ENCODE data around the gene NFIC. TPM values are rescaled to one million over a fixed set of nuclear protein-coding genes. Genes with fewer than 3 reads are reported as not detected.

Gene NFIC
- total RNA-seq, 1 donor from 2014 or later, result 1.1 TPM

DNA sequence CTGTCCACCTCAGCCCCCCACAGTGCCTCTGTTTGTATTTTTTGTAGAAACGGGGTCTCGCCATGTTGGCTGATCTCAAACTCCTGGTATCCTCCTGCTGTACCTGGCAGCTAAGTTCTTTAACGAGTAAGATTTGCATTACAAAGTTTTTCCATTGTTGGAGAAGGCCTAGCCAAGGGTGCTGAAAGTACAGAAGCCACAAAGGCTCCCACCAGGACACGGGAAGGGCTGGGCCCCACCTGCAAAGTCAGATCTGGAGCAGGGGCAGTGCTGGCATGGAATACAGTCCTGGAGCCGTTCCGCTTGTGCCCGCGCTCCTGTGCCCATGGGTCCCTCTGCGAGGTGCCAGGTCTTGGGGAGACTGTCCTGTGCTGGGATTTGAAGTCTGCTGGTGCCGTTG is 151.9 kb downstream of the NFIC start:
- Histone ChIP-seq H3K4me2 (no peak overlapping the region), H4K20me1 (ENCODE audit: low read depth) (peaks cover 100% of the 10 kb centered on the region), H3K36me3 (no peaks in the 10 kb centered on the region)

GRCh38 chr19:3518659-3519058 is 152.3 kb downstream of the NFIC start:
- H3K4me3 Mint-ChIP-seq, result no peak overlapping the region

More for the DNA sequence above, 151.9 kb downstream of the NFIC start:
- Histone ChIP-seq H3K4me3 (no peak overlapping the region), H3F3A (ENCODE audit: low read depth) (no peaks in the 10 kb centered on the region), H3K27me3 (no peaks in the 10 kb centered on the region), H3K79me2 (ENCODE audit: low read depth) (peaks cover 81% of the 10 kb centered on the region), H3K9ac (no peak overlapping the region), H2AFZ (replicated peaks) (no peak overlapping the region), H3K4me1 (peaks cover 4% of the 10 kb centered on the region), H3K27ac (no peak overlapping the region), H3K9me3 (ENCODE audit: low read depth) (no peaks in the 10 kb centered on the region)
- H3K27ac Mint-ChIP-seq, result no peak overlapping the region
- no peaks in the 10 kb centered on the region for H3K27me3 Mint-ChIP-seq (ENCODE audit: insufficient read depth, low read depth)
- H3K36me3 Mint-ChIP-seq, result peaks cover 6% of the 10 kb centered on the region
- peaks cover 13% of the 10 kb centered on the region for H3K4me1 Mint-ChIP-seq
- TF ChIP-seq EZH2phosphoT487 (IDR thresholded peaks at IDR 0.05) (no peak), EZH2 (IDR thresholded peaks at IDR 0.05) (no peak)
- TF ChIP-seq, protein P1, sequence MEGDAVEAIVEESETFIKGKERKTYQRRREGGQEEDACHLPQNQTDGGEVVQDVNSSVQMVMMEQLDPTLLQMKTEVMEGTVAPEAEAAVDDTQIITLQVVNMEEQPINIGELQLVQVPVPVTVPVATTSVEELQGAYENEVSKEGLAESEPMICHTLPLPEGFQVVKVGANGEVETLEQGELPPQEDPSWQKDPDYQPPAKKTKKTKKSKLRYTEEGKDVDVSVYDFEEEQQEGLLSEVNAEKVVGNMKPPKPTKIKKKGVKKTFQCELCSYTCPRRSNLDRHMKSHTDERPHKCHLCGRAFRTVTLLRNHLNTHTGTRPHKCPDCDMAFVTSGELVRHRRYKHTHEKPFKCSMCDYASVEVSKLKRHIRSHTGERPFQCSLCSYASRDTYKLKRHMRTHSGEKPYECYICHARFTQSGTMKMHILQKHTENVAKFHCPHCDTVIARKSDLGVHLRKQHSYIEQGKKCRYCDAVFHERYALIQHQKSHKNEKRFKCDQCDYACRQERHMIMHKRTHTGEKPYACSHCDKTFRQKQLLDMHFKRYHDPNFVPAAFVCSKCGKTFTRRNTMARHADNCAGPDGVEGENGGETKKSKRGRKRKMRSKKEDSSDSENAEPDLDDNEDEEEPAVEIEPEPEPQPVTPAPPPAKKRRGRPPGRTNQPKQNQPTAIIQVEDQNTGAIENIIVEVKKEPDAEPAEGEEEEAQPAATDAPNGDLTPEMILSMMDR (IDR thresholded peaks at IDR 0.05), result no peak
- no peak for DNase-seq (ENCODE audit: low spot score)
- no peak overlapping the region for H3K4me3 Mint-ChIP-seq
- H3K9me3 Mint-ChIP-seq, result no peaks in the 10 kb centered on the region

More at GRCh38 chr19:3518659-3519058, 152.3 kb downstream of the NFIC start:
- no peak for DNase-seq (ENCODE audit: low spot score)
- Histone ChIP-seq H3K27ac (no peak overlapping the region), H3K4me2 (no peak overlapping the region), H3K27me3 (no peaks in the 10 kb centered on the region), H3K4me1 (peaks cover 4% of the 10 kb centered on the region), H3K79me2 (ENCODE audit: low read depth) (peaks cover 77% of the 10 kb centered on the region), H4K20me1 (ENCODE audit: low read depth) (peaks cover 100% of the 10 kb centered on the region), H3K4me3 (no peak overlapping the region), H3K36me3 (no peaks in the 10 kb centered on the region), H2AFZ (replicated peaks) (no peak overlapping the region), H3K9me3 (ENCODE audit: low read depth) (no peaks in the 10 kb centered on the region), H3F3A (ENCODE audit: low read depth) (no peaks in the 10 kb centered on the region), H3K9ac (no peak overlapping the region)
- TF ChIP-seq, protein P1 (IDR thresholded peaks at IDR 0.05), result no peak
- TF ChIP-seq EZH2phosphoT487 (IDR thresholded peaks at IDR 0.05), result no peak
- peaks cover 12% of the 10 kb centered on the region for H3K4me1 Mint-ChIP-seq
- no peak overlapping the region for H3K27ac Mint-ChIP-seq
- H3K36me3 Mint-ChIP-seq, result peaks cover 6% of the 10 kb centered on the region
- H3K9me3 Mint-ChIP-seq, result no peaks in the 10 kb centered on the region
- H3K27me3 Mint-ChIP-seq (ENCODE audit: insufficient read depth, low read depth), result no peaks in the 10 kb centered on the region

Small RNA genes within 50 kb of the gene (small RNA-seq; reads per million reads assigned to genes)
- gene AC005514.1, result not detected

Other genes starting within 250 kb of the NFIC start
- not detected in 2 replicates for gene GNA15, start 230.6 kb upstream of the NFIC start, total RNA-seq (ENCODE audit: low replicate concordance)
- not detected in 2 replicates for gene S1PR4, start 187.8 kb upstream of the NFIC start, total RNA-seq (ENCODE audit: low replicate concordance)
- gene NCLN, start 180.7 kb upstream of the NFIC start, total RNA-seq (ENCODE audit: low replicate concordance), result 12.2 and 50.8 TPM in 2 replicates
- gene CELF5, start 141.9 kb upstream of the NFIC start, total RNA-seq (ENCODE audit: low replicate concordance), result 7.9 and 16.1 TPM in 2 replicates
- gene SMIM24, start 113.9 kb downstream of the NFIC start, total RNA-seq (ENCODE audit: low replicate concordance), result 0.81 and 1.7 TPM in 2 replicates
- not detected in 2 replicates for gene SMIM44, start 116.9 kb downstream of the NFIC start, total RNA-seq (ENCODE audit: low replicate concordance)
- gene DOHH, start 134.1 kb downstream of the NFIC start, total RNA-seq (ENCODE audit: low replicate concordance), result 0.69 and 12.1 TPM in 2 replicates
- gene FZR1, start 139.7 kb downstream of the NFIC start, total RNA-seq (ENCODE audit: low replicate concordance), result 16.4 and 56.1 TPM in 2 replicates
- not detected in 2 replicates for gene TEKTIP1, start 172.6 kb downstream of the NFIC start, total RNA-seq (ENCODE audit: low replicate concordance)
- 34.1 and 47.6 TPM in 2 replicates for gene MFSD12, start 191.0 kb downstream of the NFIC start, total RNA-seq (ENCODE audit: low replicate concordance)
- 51.4 and 135 TPM in 2 replicates for gene HMG20B, start 206.4 kb downstream of the NFIC start, total RNA-seq (ENCODE audit: low replicate concordance)
- gene GIPC3, start 218.9 kb downstream of the NFIC start, total RNA-seq (ENCODE audit: low replicate concordance), result 0.09 TPM in 1 of 2 replicates, not detected in the other
- gene TBXA2R, start 240.3 kb downstream of the NFIC start, total RNA-seq (ENCODE audit: low replicate concordance), result 0.09 TPM in 1 of 2 replicates, not detected in the other

Measured in neural progenitor cell (in vitro differentiated cells).